Nephron progenitor cell (in vitro differentiated cells): ENCODE data around the gene NOD1.

ENCODE experiments used
- DNase-seq: peaks from one replicate; pipeline ENCODE4 v3.0.0; 2021
- H3K27ac Mint-ChIP-seq: 2 replicates; pipeline ENCODE4 v1.8.0; 2021; ENCODE audit warnings: mild to moderate bottlenecking, moderate library complexity, mixed read lengths
- H3K27me3 Mint-ChIP-seq: 2 replicates; pipeline ENCODE4 v1.8.0; 2021; ENCODE audit warnings: mild to moderate bottlenecking, low read depth, mixed read lengths; ENCODE audit not compliant: poor library complexity
- H3K36me3 Mint-ChIP-seq: 2 replicates; pipeline ENCODE4 v1.8.0; 2021; ENCODE audit warnings: low read depth, mixed read lengths
- H3K4me1 Mint-ChIP-seq: 2 replicates; pipeline ENCODE4 v1.8.0; 2021; ENCODE audit warnings: mixed read lengths
- H3K4me3 Mint-ChIP-seq: 2 replicates; pipeline ENCODE4 v1.8.0; 2021; ENCODE audit warnings: mild to moderate bottlenecking, moderate library complexity, mixed read lengths
- H3K9me3 Mint-ChIP-seq: 2 replicates; pipeline ENCODE4 v1.8.0; 2021; ENCODE audit warnings: mild to moderate bottlenecking, moderate library complexity, mixed read lengths
- TF ChIP-seq, protein P1 (sequence below): fragments of 200-600 bp; sonication (generic); IDR thresholded peaks from 2 replicates; pipeline ENCODE4 v1.5.0; 2021; ENCODE audit warnings: antibody characterized with exemption

NOD1 gene

DNA sequence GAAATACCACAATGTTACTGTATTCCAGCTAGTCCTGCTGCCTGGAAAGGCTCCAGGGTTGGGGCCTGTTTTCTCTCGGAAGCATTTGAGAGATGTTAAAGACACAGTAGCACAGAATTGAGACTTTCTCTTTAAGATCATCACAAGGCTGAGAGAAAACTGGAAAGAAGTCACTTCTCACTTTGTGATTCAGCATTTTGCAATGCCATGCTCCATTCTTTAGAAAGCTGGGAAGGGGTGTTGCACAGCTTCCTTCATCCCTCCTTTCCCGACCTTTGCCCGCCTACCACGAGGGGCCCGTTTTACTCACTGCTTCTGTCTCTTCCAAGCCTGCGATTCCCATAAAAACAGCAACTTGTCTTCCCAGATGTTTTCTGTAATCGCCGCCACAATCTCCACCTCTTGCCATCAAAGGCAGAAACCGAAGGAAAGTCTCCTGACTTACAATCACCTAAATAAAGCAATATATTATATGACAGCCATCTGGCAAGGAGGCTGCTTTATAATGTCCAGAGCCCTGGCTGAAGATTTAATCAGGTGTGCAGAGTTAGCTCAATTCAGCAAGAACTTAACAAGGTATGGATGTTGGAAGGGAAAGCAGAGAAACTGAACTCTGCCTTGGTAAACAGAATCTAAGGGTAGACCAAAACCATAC is 18.9 kb downstream of the NOD1 start:
- peak overlapping the region; percentile 2 for H3K4me3 Mint-ChIP-seq

DNA sequence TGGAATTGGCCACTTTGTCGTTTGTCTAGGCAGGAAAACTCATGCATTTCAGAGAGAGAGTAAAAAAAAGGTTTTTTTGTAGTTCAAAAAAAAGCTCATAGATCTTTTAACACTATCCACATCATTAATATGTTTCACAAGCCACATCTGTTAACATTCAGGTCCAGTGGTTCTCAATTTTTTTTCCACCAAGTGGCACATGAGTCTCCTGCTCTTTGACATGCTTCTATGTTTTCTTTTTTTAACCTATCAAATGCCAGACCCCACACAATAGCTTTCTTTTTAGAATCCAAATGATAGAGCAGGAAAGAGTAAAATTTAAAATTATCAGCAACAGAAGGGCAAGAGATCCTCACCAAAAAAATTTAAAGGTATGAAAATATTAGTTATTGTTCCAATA is 20.3 kb downstream of the NOD1 start:
- no peak overlapping the region for H3K4me3 Mint-ChIP-seq
- no peaks in the 10 kb centered on the region for H3K9me3 Mint-ChIP-seq
- H3K27ac Mint-ChIP-seq, result peak overlapping the region; percentile 49
- TF ChIP-seq, protein P1, sequence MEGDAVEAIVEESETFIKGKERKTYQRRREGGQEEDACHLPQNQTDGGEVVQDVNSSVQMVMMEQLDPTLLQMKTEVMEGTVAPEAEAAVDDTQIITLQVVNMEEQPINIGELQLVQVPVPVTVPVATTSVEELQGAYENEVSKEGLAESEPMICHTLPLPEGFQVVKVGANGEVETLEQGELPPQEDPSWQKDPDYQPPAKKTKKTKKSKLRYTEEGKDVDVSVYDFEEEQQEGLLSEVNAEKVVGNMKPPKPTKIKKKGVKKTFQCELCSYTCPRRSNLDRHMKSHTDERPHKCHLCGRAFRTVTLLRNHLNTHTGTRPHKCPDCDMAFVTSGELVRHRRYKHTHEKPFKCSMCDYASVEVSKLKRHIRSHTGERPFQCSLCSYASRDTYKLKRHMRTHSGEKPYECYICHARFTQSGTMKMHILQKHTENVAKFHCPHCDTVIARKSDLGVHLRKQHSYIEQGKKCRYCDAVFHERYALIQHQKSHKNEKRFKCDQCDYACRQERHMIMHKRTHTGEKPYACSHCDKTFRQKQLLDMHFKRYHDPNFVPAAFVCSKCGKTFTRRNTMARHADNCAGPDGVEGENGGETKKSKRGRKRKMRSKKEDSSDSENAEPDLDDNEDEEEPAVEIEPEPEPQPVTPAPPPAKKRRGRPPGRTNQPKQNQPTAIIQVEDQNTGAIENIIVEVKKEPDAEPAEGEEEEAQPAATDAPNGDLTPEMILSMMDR, result no peak
- H3K27me3 Mint-ChIP-seq, result no peaks in the 10 kb centered on the region
- peaks cover 10% of the 10 kb centered on the region for H3K36me3 Mint-ChIP-seq
- peaks cover 38% of the 10 kb centered on the region for H3K4me1 Mint-ChIP-seq
- no peak for DNase-seq

More for the DNA sequence above, 18.9 kb downstream of the NOD1 start:
- H3K9me3 Mint-ChIP-seq, result no peaks in the 10 kb centered on the region
- H3K27me3 Mint-ChIP-seq, result no peaks in the 10 kb centered on the region
- peak overlapping the region; percentile 84 for H3K27ac Mint-ChIP-seq
- H3K36me3 Mint-ChIP-seq, result peaks cover 10% of the 10 kb centered on the region
- TF ChIP-seq, protein P1, result no peak
- no peak for DNase-seq
- peaks cover 41% of the 10 kb centered on the region for H3K4me1 Mint-ChIP-seq

DNA sequence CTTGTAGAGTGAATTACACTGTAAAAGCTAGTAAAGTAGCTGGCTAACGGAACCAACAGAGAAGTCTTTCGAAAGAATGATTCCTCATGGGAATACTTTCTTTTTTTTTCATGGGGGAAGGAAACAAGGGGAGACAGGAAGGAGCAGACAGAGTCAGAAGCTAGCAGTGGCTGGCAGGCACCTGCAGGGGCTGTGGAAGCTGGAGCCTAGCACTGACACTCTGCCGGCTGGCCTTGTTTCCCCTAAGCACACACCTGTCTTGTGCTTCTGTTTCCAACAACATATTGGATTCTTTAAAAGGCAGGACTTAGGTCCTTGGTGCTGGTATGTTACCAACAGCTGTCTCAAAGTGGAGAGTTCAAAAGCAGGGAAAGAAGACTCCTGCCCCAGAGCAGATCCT is 24.7 kb downstream of the NOD1 start:
- H3K9me3 Mint-ChIP-seq, result no peaks in the 10 kb centered on the region
- no peak for DNase-seq
- H3K27ac Mint-ChIP-seq, result peak overlapping the region; percentile 77
- H3K27me3 Mint-ChIP-seq, result no peaks in the 10 kb centered on the region
- TF ChIP-seq, protein P1, result no peak
- no peak overlapping the region for H3K4me3 Mint-ChIP-seq
- H3K4me1 Mint-ChIP-seq, result peaks cover 26% of the 10 kb centered on the region
- H3K36me3 Mint-ChIP-seq, result peaks cover 13% of the 10 kb centered on the region

DNA sequence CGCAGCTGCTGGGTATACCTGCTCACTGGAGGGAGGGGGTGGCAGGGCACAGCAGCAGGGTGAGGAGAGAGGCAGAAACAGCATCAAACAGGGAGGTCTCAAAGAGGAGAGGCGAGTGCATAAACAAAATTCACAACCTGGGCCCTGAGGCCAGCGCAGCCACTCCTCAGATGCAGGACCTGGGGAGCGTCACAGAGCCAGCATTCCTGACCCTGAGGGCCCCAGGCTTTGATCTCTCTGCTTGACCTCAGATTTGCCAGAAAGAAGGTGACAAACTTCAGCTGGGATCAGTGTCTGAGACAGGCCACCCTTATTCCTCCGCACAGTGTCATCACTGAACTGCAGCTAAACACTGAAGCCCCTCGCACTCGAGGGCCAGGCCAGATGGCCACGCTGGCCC is 25.6 kb downstream of the NOD1 start:
- Mint-ChIP-seq H3K36me3 (peaks cover 14% of the 10 kb centered on the region), H3K4me3 (no peak overlapping the region), H3K27ac (peak overlapping the region; percentile 77), H3K9me3 (no peaks in the 10 kb centered on the region), H3K27me3 (no peaks in the 10 kb centered on the region), H3K4me1 (peaks cover 20% of the 10 kb centered on the region)
- TF ChIP-seq, protein P1, result no peak
- DNase-seq, result no peak

DNA sequence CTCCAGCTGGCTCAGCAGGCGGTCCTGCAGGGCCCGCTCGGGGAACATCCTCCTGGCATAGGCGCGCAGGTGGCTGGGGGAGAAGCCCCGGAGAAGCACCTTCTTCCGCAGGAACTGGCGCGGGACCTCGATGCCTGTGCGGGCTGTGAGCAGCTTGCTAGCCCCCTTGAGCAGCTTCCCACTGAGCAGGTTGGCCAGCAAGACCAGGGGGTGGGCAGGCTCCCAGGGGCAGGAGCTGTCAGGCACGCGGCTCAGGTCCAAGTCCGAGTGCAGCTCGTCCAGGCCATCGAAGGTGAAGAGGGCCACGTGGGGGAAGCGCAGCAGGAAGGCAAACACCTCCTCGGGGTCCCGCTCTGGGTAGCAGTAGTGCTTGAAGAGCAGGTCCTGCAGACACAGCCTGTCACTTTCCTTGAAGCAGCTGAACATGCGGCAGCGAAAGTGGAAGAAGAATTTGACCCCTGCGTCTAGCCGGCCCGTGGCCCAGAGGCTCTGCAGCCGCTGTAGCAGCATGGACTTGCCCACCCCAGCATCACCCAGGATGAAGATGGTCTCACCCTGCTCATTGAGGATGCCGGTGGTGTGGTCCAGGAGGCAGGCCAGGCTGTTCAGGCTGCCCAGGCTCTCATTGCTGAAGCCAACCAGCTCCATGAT is 26.2 kb downstream of the NOD1 start:
- H3K4me1 Mint-ChIP-seq, result peaks cover 14% of the 10 kb centered on the region
- no peak for DNase-seq
- peaks cover 20% of the 10 kb centered on the region for H3K36me3 Mint-ChIP-seq
- no peak overlapping the region for H3K27ac Mint-ChIP-seq
- TF ChIP-seq, protein P1, result no peak
- H3K9me3 Mint-ChIP-seq, result no peaks in the 10 kb centered on the region
- no peak overlapping the region for H3K4me3 Mint-ChIP-seq
- no peaks in the 10 kb centered on the region for H3K27me3 Mint-ChIP-seq
